SIG-M5 (cell line): Measurements from ENCODE around the gene RGS17.

ENCODE experiments used
- DNase-seq: peaks from one replicate; lab custom pipeline; 2025; lab: John Stamatoyannopoulos, UW

Gene RGS17

GRCh38 chr6:153083869-153084268 is 47.2 kb downstream of the RGS17 start:
- no peak for DNase-seq

DNA sequence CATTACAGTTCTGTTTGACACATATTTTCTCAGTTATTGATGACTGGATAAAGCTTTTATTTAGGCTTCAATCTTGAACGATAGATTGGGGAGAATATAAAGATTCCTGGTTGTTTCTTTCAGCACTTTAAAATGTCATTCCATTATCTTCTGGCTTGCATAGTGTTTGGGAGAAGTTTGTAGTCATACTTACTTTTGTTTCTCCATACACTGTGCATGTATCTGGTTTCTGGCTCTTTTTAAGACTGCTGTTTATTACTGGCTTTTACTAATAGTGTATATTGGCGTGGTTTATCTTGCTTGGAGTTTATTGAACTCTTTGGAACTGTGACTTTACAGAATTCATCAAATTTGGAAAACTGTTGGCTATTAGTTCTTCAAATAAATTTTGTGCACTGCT is 49.2 kb downstream of the RGS17 start:
- DNase-seq: no peak

GRCh38 chr6:153076431-153076830 is 54.7 kb downstream of the RGS17 start:
- DNase-seq: no peak

DNA sequence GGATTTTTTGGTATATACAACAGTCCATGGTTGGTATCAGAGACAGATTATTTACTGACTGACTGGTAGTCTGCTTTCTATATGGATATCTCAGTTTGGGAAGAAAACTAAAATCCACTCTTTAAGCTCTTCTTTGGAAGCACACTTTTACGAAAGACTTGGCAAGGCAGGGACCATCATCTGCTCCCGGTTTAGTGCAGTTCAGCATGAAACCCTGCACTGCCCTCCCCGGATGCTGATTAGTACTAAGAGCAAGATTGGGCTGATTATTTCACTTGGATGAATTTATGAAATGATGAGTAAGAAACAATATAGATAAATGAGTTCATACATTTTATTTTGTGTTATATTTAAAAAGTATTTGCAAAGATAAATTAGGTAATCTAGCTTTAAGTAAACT is 56.3 kb downstream of the RGS17 start:
- no peak for DNase-seq

GRCh38 chr6:153073841-153074240 is 57.2 kb downstream of the RGS17 start:
- no peak for DNase-seq

GRCh38 chr6:153070756-153071155 is 60.3 kb downstream of the RGS17 start:
- no peak for DNase-seq

DNA sequence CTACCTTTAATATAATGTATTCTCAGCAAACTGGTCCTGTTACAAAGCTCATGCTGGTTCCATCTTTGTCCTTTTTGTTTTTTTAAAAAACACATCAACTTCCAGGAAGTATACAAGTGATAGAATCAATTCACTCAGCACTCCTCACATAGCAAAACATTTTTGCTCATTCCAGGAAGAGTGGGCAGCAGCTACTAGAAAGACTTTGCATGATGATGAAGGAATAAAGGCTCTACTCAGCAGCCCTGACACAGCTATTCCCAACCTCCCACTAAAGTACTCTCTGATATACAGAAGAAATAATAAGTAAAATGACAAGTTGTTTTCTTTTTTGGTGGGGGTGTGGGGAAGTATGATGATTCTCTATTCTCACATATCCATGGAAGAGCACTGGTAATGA is 61.2 kb downstream of the RGS17 start:
- DNase-seq: no peak

DNA sequence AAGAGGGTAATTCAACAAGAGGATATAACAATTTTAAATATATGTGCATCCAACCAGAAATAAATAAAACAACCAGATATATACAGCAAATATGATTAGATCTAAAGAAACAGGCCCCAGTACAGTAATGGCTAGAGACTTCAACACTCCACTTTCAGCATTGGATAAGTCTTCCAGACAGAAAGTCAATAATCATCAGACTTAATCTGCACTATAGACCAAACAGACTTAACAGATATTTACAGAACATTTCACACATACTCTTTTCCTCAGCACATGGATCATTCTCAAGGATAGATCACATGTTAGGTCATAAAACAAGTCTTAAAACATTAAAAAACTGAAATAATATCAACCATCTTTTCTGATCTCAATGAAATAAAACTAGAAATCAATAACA is 65.9 kb downstream of the RGS17 start:
- no peak for DNase-seq

DNA sequence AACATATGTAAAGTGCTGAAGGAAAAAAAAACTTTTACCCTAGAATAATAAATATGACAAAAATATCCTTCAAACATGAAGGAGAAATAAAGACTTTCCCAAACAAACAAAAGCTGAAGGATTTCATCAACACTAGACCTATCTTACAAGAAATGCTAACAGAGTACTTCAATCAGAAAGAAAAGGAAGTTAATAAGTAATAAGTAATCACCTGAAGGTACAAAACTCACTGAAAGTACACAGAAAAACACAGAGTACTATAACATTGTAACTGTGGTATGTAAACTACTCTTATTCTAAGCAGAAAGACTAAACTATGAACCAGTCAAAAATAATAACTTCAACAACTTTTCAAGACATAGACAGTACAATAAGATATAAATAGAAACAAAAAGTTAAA is 67.1 kb downstream of the RGS17 start:
- DNase-seq: no peak

DNA sequence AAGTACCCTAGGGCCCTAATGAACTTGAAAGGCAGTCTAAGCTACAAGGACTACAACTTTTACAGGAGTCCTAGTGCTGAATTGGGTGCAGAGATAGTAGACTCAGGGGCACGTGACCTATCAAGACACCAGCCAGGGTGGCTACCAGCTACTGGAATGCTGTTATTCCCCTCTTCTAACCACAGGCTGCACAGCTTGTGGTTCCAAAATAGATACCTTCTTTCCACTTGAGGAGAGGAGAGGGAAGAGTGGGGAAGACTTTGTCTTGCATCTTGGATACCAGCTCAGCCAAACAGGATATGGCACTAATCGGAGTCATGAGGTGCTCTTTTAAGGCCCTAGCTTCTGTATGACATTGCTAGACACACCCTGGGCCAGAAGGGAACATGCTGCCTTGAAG is 68.6 kb downstream of the RGS17 start:
- no peak for DNase-seq

- DNase-seq: no peak
These were observed 71.3 kb downstream of the RGS17 start for GRCh38 chr6:153059757-153060156.

- no peak for DNase-seq
These were observed 71.8 kb downstream of the RGS17 start for GRCh38 chr6:153059311-153059710.

DNA sequence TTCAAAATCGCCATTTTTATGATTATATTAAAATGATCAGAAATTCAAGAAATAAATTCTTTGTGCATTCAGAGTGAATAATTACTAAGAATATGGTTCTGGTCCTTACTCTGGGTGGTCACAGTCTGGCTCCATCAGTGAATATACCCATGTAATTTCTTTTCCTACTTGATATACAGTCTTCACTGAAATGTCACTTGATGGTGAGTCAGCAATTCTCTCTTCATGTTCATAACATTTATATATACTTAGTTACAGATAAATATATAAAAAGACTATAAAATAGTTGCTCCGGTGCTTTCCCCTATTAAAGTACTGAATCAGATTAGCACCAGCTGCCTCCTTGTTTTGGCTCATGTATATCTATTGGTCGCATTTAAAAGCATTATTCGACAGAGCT is 72.2 kb downstream of the RGS17 start:
- DNase-seq: no peak

GRCh38 chr6:153058291-153058690 is 72.8 kb downstream of the RGS17 start:
- DNase-seq: no peak

DNA sequence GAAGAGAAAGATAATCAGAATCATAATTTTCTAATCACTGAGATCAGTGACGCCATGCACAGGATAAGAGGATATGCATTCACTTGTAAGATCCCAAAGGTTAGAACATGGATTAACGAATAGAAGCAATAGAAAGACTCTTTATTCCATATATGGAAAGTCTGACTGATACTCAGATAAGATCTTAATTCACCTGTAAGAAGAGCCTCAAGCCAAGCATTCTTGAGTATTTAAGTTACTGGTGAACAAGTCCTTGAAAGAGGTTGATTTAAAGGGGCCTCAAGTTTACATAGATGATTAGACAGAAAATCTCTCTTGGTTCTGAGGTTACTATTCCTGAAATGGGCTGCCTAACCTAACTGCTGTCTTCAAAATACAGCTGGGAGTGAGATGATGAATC is 74.8 kb downstream of the RGS17 start:
- no peak for DNase-seq

DNA sequence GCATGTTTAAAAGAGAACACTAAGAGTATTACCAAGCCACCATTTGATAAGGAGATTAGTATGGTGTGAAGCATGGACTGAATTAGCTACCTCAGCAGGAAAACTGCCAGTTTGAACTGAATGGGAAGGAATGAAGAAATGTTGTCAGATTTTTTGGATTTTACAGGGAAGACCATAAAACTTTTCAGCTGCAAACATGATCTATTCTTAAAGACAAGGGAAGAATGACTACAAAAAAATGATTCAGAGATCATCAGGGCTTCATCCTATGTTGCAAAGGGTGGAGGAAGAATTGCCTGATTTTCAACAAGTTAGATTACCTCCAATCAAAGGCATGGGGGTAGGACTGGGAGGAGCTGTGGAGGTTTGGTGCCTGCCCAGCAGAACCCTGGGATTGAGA is 79.3 kb downstream of the RGS17 start:
- DNase-seq: no peak

DNA sequence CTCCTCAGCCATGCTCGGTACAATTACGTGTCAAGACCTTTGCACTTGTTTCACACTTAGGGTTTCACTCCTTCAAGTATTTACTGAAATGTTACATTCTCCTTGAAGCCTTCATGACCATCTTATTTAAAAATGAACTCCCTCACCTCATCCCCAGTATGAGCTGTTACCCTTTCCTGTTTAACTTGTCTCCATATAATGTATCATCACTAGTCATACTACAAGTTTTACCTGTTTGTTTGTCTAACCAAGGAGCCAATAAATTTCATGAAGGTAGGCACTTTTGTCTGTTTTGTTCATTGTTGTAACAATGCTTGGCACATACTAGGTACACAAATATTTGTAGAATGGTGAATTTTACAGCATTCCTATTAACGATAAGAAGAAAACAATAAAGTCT is 82.5 kb downstream of the RGS17 start:
- no peak for DNase-seq

GRCh38 chr6:153047386-153047785 is 83.7 kb downstream of the RGS17 start:
- no peak for DNase-seq

GRCh38 chr6:153045271-153045670 is 85.8 kb downstream of the RGS17 start:
- no peak for DNase-seq

DNA sequence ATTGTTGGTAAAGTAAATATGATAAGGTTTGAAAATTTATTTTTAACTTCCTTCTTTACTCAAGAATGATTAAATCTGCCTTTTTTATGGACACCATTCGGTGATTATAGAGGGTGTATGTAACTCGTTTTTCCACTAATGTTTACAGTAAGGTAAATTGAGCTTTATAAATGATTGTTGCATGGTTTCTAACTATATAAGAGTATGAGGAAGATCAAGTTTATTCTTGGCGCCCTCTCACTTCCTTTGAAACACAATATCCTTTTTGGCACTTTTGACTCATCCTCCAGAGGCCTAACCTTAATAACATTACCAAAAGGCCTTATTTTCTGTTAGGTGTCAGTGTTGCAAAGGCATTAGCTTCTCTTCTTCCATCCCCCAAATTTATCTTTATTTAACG is 86.8 kb downstream of the RGS17 start:
- DNase-seq: no peak

DNA sequence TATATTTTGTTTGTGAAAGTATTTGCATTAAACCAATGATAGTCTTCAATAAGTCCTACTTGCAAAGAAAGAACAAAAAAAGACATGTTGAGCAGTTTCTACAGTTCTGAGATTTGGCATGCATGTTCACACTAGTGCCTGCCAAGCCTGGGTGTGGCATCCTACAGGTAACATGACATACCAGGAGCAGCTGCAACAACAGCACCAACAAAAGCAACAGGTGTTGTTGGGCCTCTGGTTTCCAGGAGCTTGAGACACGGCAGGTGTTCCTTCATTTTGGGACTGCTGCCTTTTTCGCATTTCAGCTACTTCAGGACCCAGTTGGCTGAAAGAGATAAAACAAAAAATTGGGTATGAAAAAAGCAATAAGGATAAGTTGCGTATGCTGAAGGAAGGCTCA is 87.4 kb downstream of the RGS17 start:
- no peak for DNase-seq

GRCh38 chr6:153038378-153039057 is 92.6 kb downstream of the RGS17 start:
- DNase-seq: no peak

GRCh38 chr6:153034139-153034538 is 96.9 kb downstream of the RGS17 start:
- DNase-seq: no peak

GRCh38 chr6:153032255-153032882 is 98.7 kb downstream of the RGS17 start:
- no peak for DNase-seq
